BJ (cell line): Measurements from ENCODE around the gene TNFRSF13B. TPM values are rescaled to one million over a fixed set of nuclear protein-coding genes. Genes with fewer than 3 reads are reported as not detected.

Experiments used
- CTCF ChIA-PET: fragments of 350-600 bp; formaldehyde crosslinking; extraction: SDS; loops from one replicate; lab custom pipeline; 2021; ENCODE audit warnings: antibody characterized with exemption, inconsistent platforms; lab: Yijun Ruan, JAX
- POLR2A ChIA-PET: fragments of 300-600 bp; sonication (Branson Sonifier 250); formaldehyde crosslinking; extraction: SDS; loops from one replicate; lab custom pipeline; 2021; ENCODE audit warnings: antibody characterized with exemption; lab: Charles Lee
- DNase-seq: peaks from one replicate; pipeline ENCODE4 v3.0.0-alpha.2; 2011; ENCODE audit warnings: low read depth
- H3K27me3 ChIP-seq: 2 replicates; pipeline ENCODE4 v1.6.0; 2011; ENCODE audit warnings: low read length; ENCODE audit not compliant: control insufficient read depth, insufficient read depth
- H3K36me3 ChIP-seq: 2 replicates; pipeline ENCODE4 v1.5.1; 2011; ENCODE audit warnings: low read length; ENCODE audit not compliant: control insufficient read depth, insufficient read depth
- H3K4me3 ChIP-seq: 2 replicates; pipeline ENCODE4 v1.5.1; 2011; ENCODE audit warnings: low read depth, mild to moderate bottlenecking, control low read depth, low read length
- CTCF ChIP-seq: IDR thresholded peaks from 2 replicates; pipeline ENCODE4 v1.5.1; 2011; ENCODE audit warnings: low read depth, mild to moderate bottlenecking, control low read depth, inconsistent platforms, low read length, moderate library complexity; ENCODE audit not compliant: insufficient read depth
- polyA plus RNA-seq: library from polyadenylated mRNA; depleted of rRNA; stranded (reverse); fragments of >200 nt; gene quantifications from 2 replicates; pipeline ENCODE4 v1.2.3, GENCODE V29; 2011

The TNFRSF13B gene
- polyA plus RNA-seq, 1 experiment = not detected

- TF ChIP-seq CTCF = no peak
- Histone ChIP-seq H3K4me3 (no peak overlapping the region), H3K36me3 (no peaks in the 10 kb centered on the region), H3K27me3 (peaks cover 18% of the 10 kb centered on the region)
- POLR2A ChIA-PET = no interaction called here
- DNase-seq = no peak
- CTCF ChIA-PET = interaction anchor here (1.5 kb wide), 1 partner anchor 53 kb away, joined by 5 read pairs; no protein-coding TSS in a partner anchor
Measured at GRCh38 chr17:16936536-16937310, 35.2 kb downstream of the TNFRSF13B start.

GRCh38 chr17:16935786-16936185 lies 36.1 kb downstream of the TNFRSF13B start:
- H3K36me3 ChIP-seq = no peaks in the 10 kb centered on the region
- no peak for DNase-seq
- POLR2A ChIA-PET = no interaction called here
- H3K4me3 ChIP-seq = no peak overlapping the region
- H3K27me3 ChIP-seq = peaks cover 18% of the 10 kb centered on the region
- CTCF ChIA-PET = interaction anchor here (0.6 to 1.5 kb wide), 2 partner anchors 27 to 54 kb away, joined by 4 to 5 read pairs; no protein-coding TSS in a partner anchor
- TF ChIP-seq CTCF = no peak

- DNase-seq = no peak
- ChIA-PET POLR2A (no interaction called here), CTCF (no interaction called here)
- H3K36me3 ChIP-seq = no peaks in the 10 kb centered on the region
- peaks cover 14% of the 10 kb centered on the region for H3K27me3 ChIP-seq
- no peak overlapping the region for H3K4me3 ChIP-seq
- no peak for TF ChIP-seq CTCF
Measured at GRCh38 chr17:16935241-16935663, 36.7 kb downstream of the TNFRSF13B start.

- TF ChIP-seq CTCF = no peak
- DNase-seq = no peak
- no peaks in the 10 kb centered on the region for H3K36me3 ChIP-seq
- ChIA-PET CTCF (no interaction called here), POLR2A (no interaction called here)
- H3K27me3 ChIP-seq = peaks cover 14% of the 10 kb centered on the region
- no peak overlapping the region for H3K4me3 ChIP-seq
Measured at GRCh38 chr17:16934836-16935235, 37.1 kb downstream of the TNFRSF13B start.

GRCh38 chr17:16934133-16934795 lies 37.7 kb downstream of the TNFRSF13B start:
- H3K27me3 ChIP-seq = peaks cover 14% of the 10 kb centered on the region
- TF ChIP-seq CTCF = no peak
- DNase-seq = no peak
- no peak overlapping the region for H3K4me3 ChIP-seq
- POLR2A ChIA-PET = no interaction called here
- CTCF ChIA-PET = no interaction called here
- no peaks in the 10 kb centered on the region for H3K36me3 ChIP-seq
